AG09309 (cell line): ENCODE data around the gene RBP4.

ENCODE experiments used
- DNase-seq: peaks from one replicate; pipeline ENCODE4 v3.0.0-alpha.2; 2010; ENCODE audit warnings: low read depth
- H3K4me3 ChIP-seq: 2 replicates; pipeline ENCODE4 v1.5.1; 2011; ENCODE audit warnings: mild to moderate bottlenecking, low read depth, low read length, moderate library complexity; ENCODE audit not compliant: control insufficient read depth
- CTCF ChIP-seq: IDR thresholded peaks from 2 replicates; pipeline ENCODE4 v1.5.1; 2011; ENCODE audit warnings: mild to moderate bottlenecking, low read depth, low read length, inconsistent platforms; ENCODE audit not compliant: insufficient read depth, control insufficient read depth; ENCODE audit errors: missing control alignments

Gene RBP4

GRCh38 chr10:93579985-93580711 is 20.9 kb downstream of the RBP4 start:
- DNase-seq: no peak
- no peak overlapping the region for H3K4me3 ChIP-seq
- no peak for TF ChIP-seq CTCF

- no peak for TF ChIP-seq CTCF
- no peak for DNase-seq
- H3K4me3 ChIP-seq: no peak overlapping the region
Measured at GRCh38 chr10:93579089-93579488, 21.9 kb downstream of the RBP4 start.

DNA sequence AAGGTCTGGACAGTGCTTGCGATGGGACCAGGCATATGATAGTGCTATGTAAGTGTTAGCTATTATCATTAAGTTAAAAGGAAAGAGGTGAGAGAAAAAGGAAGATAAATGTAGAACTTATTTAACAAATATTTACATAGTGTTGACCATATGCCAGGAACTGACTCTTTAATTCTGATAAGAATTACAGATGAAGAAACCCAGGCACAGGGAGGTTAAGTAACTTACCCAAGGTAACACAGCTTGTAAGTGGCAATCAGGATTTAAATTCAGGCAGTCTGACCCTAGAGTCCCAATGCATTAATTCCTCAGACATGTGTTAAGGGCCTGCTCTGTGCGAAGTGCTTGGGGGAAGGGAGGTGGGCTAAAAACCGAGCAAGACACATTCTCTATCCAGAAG is 23.5 kb downstream of the RBP4 start:
- TF ChIP-seq CTCF: no peak

GRCh38 chr10:93576888-93577287 is 24.1 kb downstream of the RBP4 start:
- DNase-seq: no peak
- no peak overlapping the region for H3K4me3 ChIP-seq
- no peak for TF ChIP-seq CTCF

More for the DNA sequence above, 23.5 kb downstream of the RBP4 start:
- no peak overlapping the region for H3K4me3 ChIP-seq
- no peak for DNase-seq

DNA sequence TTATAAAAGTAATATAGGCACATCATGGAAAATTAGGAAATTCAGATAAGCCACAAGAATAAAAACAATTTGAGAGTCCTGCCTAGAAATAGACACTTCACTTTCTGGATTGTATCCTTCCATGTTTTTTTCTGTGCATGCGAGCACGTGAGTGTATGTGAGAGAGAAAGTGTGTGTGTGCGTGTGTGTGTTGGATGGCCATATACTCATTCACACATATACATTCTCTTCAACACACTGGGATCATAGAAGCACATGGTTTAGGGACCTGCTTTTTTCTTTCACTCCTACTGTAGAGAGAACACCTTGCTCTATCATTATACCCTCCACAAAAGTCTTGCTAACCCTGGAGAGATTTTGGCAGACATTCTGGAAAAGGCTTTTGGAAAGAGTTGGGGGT is 27.1 kb downstream of the RBP4 start:
- DNase-seq: no peak
- no peak overlapping the region for H3K4me3 ChIP-seq
- no peak for TF ChIP-seq CTCF

DNA sequence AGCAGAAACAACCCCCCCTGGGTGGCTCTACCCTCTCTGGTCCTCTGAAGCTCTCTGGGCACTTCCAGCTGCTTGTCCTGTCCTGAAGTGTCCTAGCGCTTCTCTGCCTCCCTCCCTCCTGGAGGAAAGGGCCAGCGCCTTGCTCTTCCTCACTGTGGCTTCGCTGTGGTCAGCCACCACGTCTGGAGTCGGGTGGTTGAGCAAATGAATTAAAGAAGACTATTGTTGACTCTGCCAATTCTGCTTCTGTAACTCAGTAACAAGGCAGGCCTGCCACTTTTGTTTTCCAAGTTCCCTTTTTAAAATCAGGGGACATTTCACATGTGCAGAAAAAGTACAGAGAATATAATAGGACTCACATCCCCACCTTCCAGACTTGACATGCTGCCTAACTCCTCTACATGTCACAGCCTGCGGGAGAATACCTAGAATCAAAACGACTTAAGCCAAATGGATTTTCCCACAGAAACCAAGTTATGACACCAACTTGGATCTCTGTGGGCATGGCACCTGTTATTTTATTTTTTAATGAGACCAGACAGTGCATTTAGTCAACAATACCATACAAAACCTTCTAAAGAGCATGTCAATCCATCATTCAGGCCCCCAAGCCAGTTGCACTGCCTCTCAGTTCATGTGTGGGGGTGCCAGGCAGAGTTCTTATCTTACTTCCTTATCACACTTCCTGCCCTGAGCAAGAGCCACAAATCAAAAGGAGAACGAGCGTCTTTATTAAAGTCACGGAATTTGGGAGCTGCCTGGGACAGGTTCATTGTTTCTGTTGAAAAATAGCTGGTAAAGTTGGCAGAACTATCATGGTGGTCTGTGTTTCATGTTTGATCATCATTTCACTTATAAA is 27.8 kb downstream of the RBP4 start:
- H3K4me3 ChIP-seq: no peak overlapping the region
- no peak for DNase-seq
- no peak for TF ChIP-seq CTCF
